HepG2 (cell line): Measurements from ENCODE around the gene MTHFD2L. TPM values are rescaled to one million over a fixed set of nuclear protein-coding genes. Genes with fewer than 3 reads are reported as not detected.

Experiments used
- ATAC-seq: fragments of 200-7000 bp; cut with Tn5 transposase; 3 replicates; pipeline ENCODE4 v1.9.1; 2020; ENCODE audit warnings: mild to moderate bottlenecking, moderate library complexity
- BruUV-seq: library from RNA; stranded (reverse); fragments of 400-500 nt; replicated peaks from 2 replicates; lab custom pipeline; 2021; lab: Mats Ljungman, UMichigan
- CTCF ChIA-PET: fragments of 300-600 bp; formaldehyde crosslinking; extraction: SDS; loops from one replicate; lab custom pipeline; 2021; ENCODE audit warnings: low total read pairs, inconsistent platforms, low intra/inter-chr PET ratio; lab: Yijun Ruan, JAX
- POLR2A ChIA-PET: fragments of 350-600 bp; sonication (Branson Sonifier 250); formaldehyde crosslinking; loops from one replicate; lab custom pipeline; 2020; ENCODE audit warnings: antibody characterized with exemption, inconsistent platforms; lab: Yijun Ruan, JAX
- DNase-seq: peaks from one replicate; pipeline ENCODE4 v3.0.0-alpha.2; 2015; ENCODE audit warnings: low spot score
- FAIRE-seq: peaks from 3 replicates; lab custom pipeline; 2011; peaks lifted over from hg19 to GRCh38; lab: Jason Lieb, UNC
- H2AFZ ChIP-seq: one replicate; pipeline ENCODE4 v1.6.1; 2011; ENCODE audit warnings: low read length, inconsistent platforms
- H3K27ac ChIP-seq: fragments of 300-600 bp; 3 replicates; pipeline ENCODE4 v1.8.0; 2011; ENCODE audit warnings: mixed run types, mild to moderate bottlenecking, mixed read lengths, low read length, inconsistent platforms; ENCODE audit not compliant: insufficient read depth; ENCODE audit errors: extremely low read length
- H3K27me3 ChIP-seq, 2 experiments: fragments of 200-600 bp in 1 of 2; 2 replicates in 1 of 2; 3 replicates in 1 of 2; pipeline versions ENCODE4 v1.6.0 to v1.8.0; 2011; ENCODE audit warnings: low read length in 2 of 2, mild to moderate bottlenecking in 2 of 2, moderate library complexity in 2 of 2, inconsistent platforms in 1 of 2; ENCODE audit not compliant: insufficient read depth in 2 of 2, control insufficient read depth in 1 of 2
- H3K36me3 ChIP-seq, 2 experiments: fragments of 200-600 bp in 1 of 2; replicated peaks in 1 of 2; 2 replicates in 1 of 2; 3 replicates in 1 of 2; pipeline versions ENCODE4 v1.5.1 to v1.8.0; 2011; ENCODE audit warnings: low read length in 2 of 2, inconsistent platforms in 1 of 2; ENCODE audit not compliant: insufficient read depth in 2 of 2, control insufficient read depth in 1 of 2
- H3K4me1 ChIP-seq: 2 replicates; pipeline ENCODE4 v1.5.1; 2012; ENCODE audit warnings: low read length, inconsistent platforms; ENCODE audit not compliant: insufficient read depth
- H3K4me2 ChIP-seq: 2 replicates; pipeline ENCODE4 v1.6.0; 2011; ENCODE audit warnings: low read depth, low read length, inconsistent platforms
- H3K4me3 ChIP-seq, 3 experiments: fragments of 200-600 bp in 1 of 3; sonication (generic), shearing (Covaris generic) in 1 of 3; replicated peaks in 1 of 3; 2 replicates each; pipeline ENCODE4 v1.5.1; 2011 to 2016; ENCODE audit warnings: low read length in 3 of 3, inconsistent platforms in 2 of 3, low read depth in 2 of 3, mild to moderate bottlenecking in 2 of 3, control low read depth in 1 of 3, mixed read lengths in 1 of 3; ENCODE audit not compliant: insufficient read depth in 1 of 3
- H3K79me2 ChIP-seq: one replicate; pipeline ENCODE4 v1.6.1; 2011; ENCODE audit warnings: low read length, inconsistent platforms; ENCODE audit not compliant: insufficient read depth
- H3K9ac ChIP-seq: 2 replicates; pipeline ENCODE4 v1.6.0; 2011; ENCODE audit warnings: mild to moderate bottlenecking, low read depth, low read length, inconsistent platforms; ENCODE audit not compliant: insufficient read depth
- H3K9me3 ChIP-seq: 2 replicates; pipeline ENCODE4 v1.5.1; 2012; ENCODE audit warnings: mild to moderate bottlenecking, low read length
- H4K20me1 ChIP-seq: 2 replicates; pipeline ENCODE4 v1.6.0; 2011; ENCODE audit warnings: inconsistent platforms, mild to moderate bottlenecking, low read length, moderate library complexity; ENCODE audit not compliant: insufficient read depth
- AGO1 ChIP-seq: fragments of 200-400 bp; formaldehyde crosslinking; IDR thresholded peaks from 2 replicates; pipeline ENCODE4 v1.6.1; 2017; ENCODE audit warnings: mild to moderate bottlenecking, low read depth, low read length, moderate library complexity; ENCODE audit not compliant: poor library complexity, severe bottlenecking
- BCL6 ChIP-seq: IDR thresholded peaks from 2 replicates; pipeline ENCODE4 v1.6.1; 2016; ENCODE audit warnings: missing genetic modification reagents, missing compliant biosample characterization
- CBX2 ChIP-seq, 2 experiments: fragments of 200-600 bp in 1 of 2; sonication (generic); formaldehyde crosslinking in 1 of 2; IDR thresholded peaks; 2 replicates each; pipeline versions ENCODE4 v1.7.0 to v1.8.1; 2018 to 2022; ENCODE audit warnings: low read depth in 2 of 2, low read length in 1 of 2, mild to moderate bottlenecking in 1 of 2, missing genetic modification reagents in 1 of 2
- HOXA5 ChIP-seq: sonication (generic); formaldehyde crosslinking; IDR thresholded peaks from 2 replicates; pipeline ENCODE4 v1.4.0; 2020; ENCODE audit warnings: missing genetic modification reagents
- HOXD1 ChIP-seq: sonication (generic); formaldehyde crosslinking; IDR thresholded peaks from 2 replicates; pipeline ENCODE4 v1.5.0; 2020; ENCODE audit warnings: missing genetic modification reagents
- KMT2B ChIP-seq: IDR thresholded peaks from 2 replicates; pipeline ENCODE4 v1.6.1; 2016; ENCODE audit warnings: missing genetic modification reagents, missing compliant biosample characterization
- MLLT10 ChIP-seq: sonication (generic); formaldehyde crosslinking; IDR thresholded peaks from 2 replicates; pipeline ENCODE4 v1.4.0; 2020; ENCODE audit warnings: missing genetic modification reagents
- RBAK ChIP-seq: sonication (generic); formaldehyde crosslinking; IDR thresholded peaks from 2 replicates; pipeline ENCODE4 v1.5.1; 2020; ENCODE audit warnings: mild to moderate bottlenecking, missing genetic modification reagents
- ZEB1 ChIP-seq: IDR thresholded peaks from 2 replicates; pipeline ENCODE4 v1.6.1; 2012; ENCODE audit warnings: mild to moderate bottlenecking, low read depth, inconsistent platforms; ENCODE audit not compliant: insufficient replicate concordance
- ZNF552 ChIP-seq: sonication (generic); formaldehyde crosslinking; IDR thresholded peaks from 2 replicates; pipeline ENCODE4 v1.9.0; 2022; ENCODE audit warnings: missing genetic modification reagents, mild to moderate bottlenecking, borderline replicate concordance
- WGBS: methylation state at CpG from one replicate; pipeline ENCODE4 v1.1.6; 2017; ENCODE audit warnings: low lambda C conversion rate; 5-methylcytosine and 5-hydroxymethylcytosine counted together
- in situ Hi-C: cut with HindIII; loops from 2 replicates; pipeline ENCODE4 v1.10.0; 2017; ENCODE audit warnings: low pct_unique_long_range_greater_than_20kb; ENCODE audit not compliant: extremely low pct_ligation_motif_present
- intact Hi-C: fragments of 100-400 bp; cut with micrococcal nuclease; formaldehyde crosslinking; loops from one replicate; pipeline ENCODE4 v1.10.0; 2022; ENCODE audit not compliant: unreplicated experiment
- polyA plus RNA-seq, 8 experiments: library from polyadenylated mRNA; depleted of rRNA in 3 of 8; stranded (reverse) in 7 of 8; unstranded in 1 of 8; fragments of >200 nt; fragmentation: Illumina TruSeq in 4 of 8; extraction: Trizol in 4 of 8; gene quantifications; 2 replicates each; pipeline versions ENCODE4 v1.2.1 to v1.2.3, GENCODE V29; 2011 to 2016; ENCODE audit warnings: low read depth in 4 of 8, missing spikeins in 1 of 8, mixed read lengths in 1 of 8; ENCODE audit not compliant: insufficient read depth in 1 of 8
- total RNA-seq, 5 experiments: library from RNA; depleted of rRNA; stranded (reverse); fragments of >200 nt; fragmentation: Illumina TruSeq; extraction: Trizol; gene quantifications; 2 replicates each; pipeline ENCODE4 v1.2.3, GENCODE V29; 2016; ENCODE audit warnings: low read depth in 1 of 5
- TF ChIP-seq, protein P1 (sequence below): sonication (generic); formaldehyde crosslinking; conservative IDR thresholded peaks from 2 replicates; pipeline ENCODE4 v1.8.0; 2022; ENCODE audit warnings: low read depth, missing genetic modification reagents
- TF ChIP-seq, protein P2 (sequence below): sonication (generic); formaldehyde crosslinking; IDR thresholded peaks from 2 replicates; pipeline ENCODE4 v1.8.1; 2023; ENCODE audit warnings: missing genetic modification reagents, mild to moderate bottlenecking, borderline replicate concordance
- TF ChIP-seq, protein P3 (sequence below): sonication (generic); formaldehyde crosslinking; IDR thresholded peaks from 2 replicates; pipeline ENCODE4 v1.4.0; 2020; ENCODE audit warnings: mild to moderate bottlenecking, missing genetic modification reagents
- TF ChIP-seq, protein P4 (sequence below): sonication (generic); formaldehyde crosslinking; conservative IDR thresholded peaks from 2 replicates; pipeline ENCODE4 v1.4.0; 2020; ENCODE audit warnings: missing genetic modification reagents
- TF ChIP-seq, protein P5 (sequence below): sonication (generic); formaldehyde crosslinking; IDR thresholded peaks from 2 replicates; pipeline ENCODE4 v1.8.0; 2022; ENCODE audit warnings: missing genetic modification reagents, low read depth, mild to moderate bottlenecking, borderline replicate concordance

MTHFD2L gene
- total and polyA plus RNA-seq, 2 of the 13 experiments (the other 11 are each of a cell fraction or from before 2014, with no cell fraction given) = 10.5 to 14.9 TPM

DNA sequence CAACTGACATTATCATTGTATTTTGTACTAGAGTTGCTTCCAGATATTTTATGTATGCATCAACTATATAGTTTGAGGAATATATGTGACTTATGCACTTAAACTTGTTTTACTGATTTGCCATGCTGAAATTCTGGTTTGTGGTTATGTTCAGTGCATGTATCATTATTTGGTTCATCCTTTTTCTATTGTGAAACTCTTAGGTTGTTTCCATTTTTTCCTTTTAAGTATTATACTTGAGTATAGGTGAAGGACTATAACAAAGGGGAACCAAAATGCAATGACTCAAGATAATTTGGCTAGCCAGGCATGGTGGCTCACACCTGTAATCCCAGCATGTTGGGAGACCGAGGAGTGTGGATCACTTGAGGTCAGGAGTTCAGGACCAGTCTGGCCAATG lies 129.2 kb downstream of the MTHFD2L start:
- H2AFZ ChIP-seq = no peak overlapping the region
- no peak for ATAC-seq
- POLR2A ChIA-PET = no interaction called here
- in situ Hi-C loops (no loop called here), intact Hi-C loops (no loop called here)
- H3K9me3 ChIP-seq = no peaks in the 10 kb centered on the region
- no peak for DNase-seq
- no TSS peak for BruUV-seq
- no peaks in the 10 kb centered on the region for H4K20me1 ChIP-seq
- 45% methylated on average over 1 of the region's 1 CpG for WGBS
- no peak overlapping the region for H3K4me2 ChIP-seq
- TF ChIP-seq RBAK (CRISPR knock-in tag) = no peak
- TF ChIP-seq, protein P1, sequence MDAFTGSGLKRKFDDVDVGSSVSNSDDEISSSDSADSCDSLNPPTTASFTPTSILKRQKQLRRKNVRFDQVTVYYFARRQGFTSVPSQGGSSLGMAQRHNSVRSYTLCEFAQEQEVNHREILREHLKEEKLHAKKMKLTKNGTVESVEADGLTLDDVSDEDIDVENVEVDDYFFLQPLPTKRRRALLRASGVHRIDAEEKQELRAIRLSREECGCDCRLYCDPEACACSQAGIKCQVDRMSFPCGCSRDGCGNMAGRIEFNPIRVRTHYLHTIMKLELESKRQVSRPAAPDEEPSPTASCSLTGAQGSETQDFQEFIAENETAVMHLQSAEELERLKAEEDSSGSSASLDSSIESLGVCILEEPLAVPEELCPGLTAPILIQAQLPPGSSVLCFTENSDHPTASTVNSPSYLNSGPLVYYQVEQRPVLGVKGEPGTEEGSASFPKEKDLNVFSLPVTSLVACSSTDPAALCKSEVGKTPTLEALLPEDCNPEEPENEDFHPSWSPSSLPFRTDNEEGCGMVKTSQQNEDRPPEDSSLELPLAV (CRISPR knock-in tag) = no peak
- TF ChIP-seq, protein P2, sequence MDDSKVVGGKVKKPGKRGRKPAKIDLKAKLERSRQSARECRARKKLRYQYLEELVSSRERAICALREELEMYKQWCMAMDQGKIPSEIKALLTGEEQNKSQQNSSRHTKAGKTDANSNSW (CRISPR knock-in tag) = no peak
- no peak for TF ChIP-seq ZEB1
- TF ChIP-seq MLLT10 = no peak
- TF ChIP-seq, protein P3, sequence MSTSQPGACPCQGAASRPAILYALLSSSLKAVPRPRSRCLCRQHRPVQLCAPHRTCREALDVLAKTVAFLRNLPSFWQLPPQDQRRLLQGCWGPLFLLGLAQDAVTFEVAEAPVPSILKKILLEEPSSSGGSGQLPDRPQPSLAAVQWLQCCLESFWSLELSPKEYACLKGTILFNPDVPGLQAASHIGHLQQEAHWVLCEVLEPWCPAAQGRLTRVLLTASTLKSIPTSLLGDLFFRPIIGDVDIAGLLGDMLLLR (CRISPR knock-in tag) = no peak
- TF ChIP-seq ZNF552 (CRISPR knock-in tag) = no peak
- TF ChIP-seq, protein P4, sequence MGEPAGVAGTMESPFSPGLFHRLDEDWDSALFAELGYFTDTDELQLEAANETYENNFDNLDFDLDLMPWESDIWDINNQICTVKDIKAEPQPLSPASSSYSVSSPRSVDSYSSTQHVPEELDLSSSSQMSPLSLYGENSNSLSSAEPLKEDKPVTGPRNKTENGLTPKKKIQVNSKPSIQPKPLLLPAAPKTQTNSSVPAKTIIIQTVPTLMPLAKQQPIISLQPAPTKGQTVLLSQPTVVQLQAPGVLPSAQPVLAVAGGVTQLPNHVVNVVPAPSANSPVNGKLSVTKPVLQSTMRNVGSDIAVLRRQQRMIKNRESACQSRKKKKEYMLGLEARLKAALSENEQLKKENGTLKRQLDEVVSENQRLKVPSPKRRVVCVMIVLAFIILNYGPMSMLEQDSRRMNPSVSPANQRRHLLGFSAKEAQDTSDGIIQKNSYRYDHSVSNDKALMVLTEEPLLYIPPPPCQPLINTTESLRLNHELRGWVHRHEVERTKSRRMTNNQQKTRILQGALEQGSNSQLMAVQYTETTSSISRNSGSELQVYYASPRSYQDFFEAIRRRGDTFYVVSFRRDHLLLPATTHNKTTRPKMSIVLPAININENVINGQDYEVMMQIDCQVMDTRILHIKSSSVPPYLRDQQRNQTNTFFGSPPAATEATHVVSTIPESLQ (CRISPR knock-in tag) = no peak
- TF ChIP-seq KMT2B (CRISPR knock-in tag) = no peak
- TF ChIP-seq, protein P5, sequence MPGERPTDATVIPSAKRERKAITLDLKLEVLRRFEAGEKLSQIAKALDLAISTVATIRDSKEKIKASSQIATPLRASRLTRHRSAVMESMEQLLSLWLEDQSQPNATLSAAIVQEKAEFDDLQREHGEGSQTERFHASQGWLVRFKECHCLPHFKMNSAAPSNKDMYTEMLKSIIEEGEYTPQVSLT (CRISPR knock-in tag) = no peak
- TF ChIP-seq BCL6 (CRISPR knock-in tag) = no peak
- no peak for TF ChIP-seq HOXA5 (CRISPR knock-in tag)
- no peak for TF ChIP-seq HOXD1 (CRISPR knock-in tag)
- no peak for TF ChIP-seq CBX2 (IDR thresholded peaks at IDR 0.05; ENCODE audit: low read depth, low read length)
- TF ChIP-seq CBX2 (CRISPR knock-in tag; IDR thresholded peaks at IDR 0.05; ENCODE audit: low read depth) = no peak
- TF ChIP-seq AGO1 = no peak
- H3K27ac ChIP-seq = no peak overlapping the region
- no peaks in the 10 kb centered on the region for H3K79me2 ChIP-seq
- H3K36me3 ChIP-seq = no peaks in the 10 kb centered on the region
- no peaks in the 10 kb centered on the region for H3K4me1 ChIP-seq
- no peak overlapping the region for H3K4me3 ChIP-seq
- no peak overlapping the region for H3K9ac ChIP-seq
- no peaks in the 10 kb centered on the region for H3K27me3 ChIP-seq
- CTCF ChIA-PET = no interaction called here
- no peak for FAIRE-seq
